HG02610 (cell line): Measurements from ENCODE around the gene ESAM.

Experiments used
- ATAC-seq: cut with Tn5 transposase; IDR thresholded peaks from one replicate; pipeline ENCODE4 v1.9.1; 2021; ENCODE audit warnings: mild to moderate bottlenecking, moderate library complexity; ENCODE audit not compliant: unreplicated experiment

ESAM gene

GRCh38 chr11:124753624-124754023, 8.5 kb downstream of the ESAM start:
- no peak for ATAC-seq

GRCh38 chr11:124753205-124753604, 8.9 kb downstream of the ESAM start:
- ATAC-seq, result no peak

GRCh38 chr11:124752471-124753102, 9.5 kb downstream of the ESAM start:
- no peak for ATAC-seq

GRCh38 chr11:124751741-124752470, 10.2 kb downstream of the ESAM start, which contains the start of gene VSIG2:
TSS of gene VSIG2 (minus strand) at chr11:124752255. CDS start at chr11:124752137, 118 bp downstream.
- ATAC-seq, result no peak

- no peak for ATAC-seq
Observed at GRCh38 chr11:124751391-124751740, 10.7 kb downstream of the ESAM start.

- no peak for ATAC-seq
Observed at GRCh38 chr11:124749912-124750311, 12.2 kb downstream of the ESAM start.

- no peak for ATAC-seq
Observed at GRCh38 chr11:124748481-124749343, 13.4 kb downstream of the ESAM start.

- no peak for ATAC-seq
Observed at GRCh38 chr11:124748100-124748418, 14.0 kb downstream of the ESAM start.

- no peak for ATAC-seq
Observed at GRCh38 chr11:124747406-124748099, 14.5 kb downstream of the ESAM start.

- peak; percentile 94 for ATAC-seq
Observed at GRCh38 chr11:124746621-124747243, 15.4 kb downstream of the ESAM start.

GRCh38 chr11:124745835-124746620, 16.1 kb downstream of the ESAM start:
- peak; percentile 17 for ATAC-seq

GRCh38 chr11:124745270-124745834, 16.7 kb downstream of the ESAM start:
- no peak for ATAC-seq

- no peak for ATAC-seq
Observed at GRCh38 chr11:124743050-124743449, 19.0 kb downstream of the ESAM start.

- ATAC-seq, result no peak
Observed at GRCh38 chr11:124742555-124742954, 19.5 kb downstream of the ESAM start.

- ATAC-seq, result peak; percentile 31
Observed at GRCh38 chr11:124740277-124740882, 21.7 kb downstream of the ESAM start.

- peak; percentile 99 for ATAC-seq
Observed at GRCh38 chr11:124739479-124740276, 22.4 kb downstream of the ESAM start, which contains the start of gene NRGN. TSS of gene NRGN (plus strand) at chr11:124739942. CDS start at chr11:124740085, 143 bp downstream.

- no peak for ATAC-seq
Observed at GRCh38 chr11:124738713-124739478, 23.2 kb downstream of the ESAM start.
